Loucy (cell line): ENCODE data around the gene APLF.

ENCODE experiments used
- H2AFZ ChIP-seq: fragments of 200-600 bp; sonication (generic); 2 replicates; pipeline ENCODE4 v1.6.0; 2016; ENCODE audit warnings: antibody characterized with exemption, mild to moderate bottlenecking, low read length, moderate library complexity
- H3F3A ChIP-seq: fragments of 200-600 bp; 2 replicates; pipeline ENCODE4 v1.6.0; 2016; ENCODE audit warnings: antibody characterized with exemption, low read depth, mild to moderate bottlenecking
- H3K27me3 ChIP-seq: fragments of 200-600 bp; sonication (generic); 2 replicates; pipeline ENCODE4 v1.6.1; 2014; ENCODE audit warnings: low read length, mild to moderate bottlenecking; ENCODE audit not compliant: insufficient read depth, poor library complexity, severe bottlenecking
- H3K36me3 ChIP-seq: fragments of 200-600 bp; sonication (generic); 2 replicates; pipeline ENCODE4 v1.6.1; 2016; ENCODE audit warnings: low read length; ENCODE audit not compliant: insufficient read depth
- H3K4me1 ChIP-seq: fragments of 200-600 bp; sonication (generic); 2 replicates; pipeline ENCODE4 v1.5.1; 2014; ENCODE audit warnings: low read length, mild to moderate bottlenecking; ENCODE audit not compliant: insufficient read depth, poor library complexity, severe bottlenecking
- H3K4me2 ChIP-seq: fragments of 200-600 bp; sonication (generic); 2 replicates; pipeline ENCODE4 v1.6.0; 2014; ENCODE audit warnings: antibody characterized with exemption, low read length, low read depth, mild to moderate bottlenecking; ENCODE audit not compliant: poor library complexity, severe bottlenecking
- H3K4me3 ChIP-seq: fragments of 200-600 bp; sonication (generic); 2 replicates; pipeline ENCODE4 v1.5.1; 2014; ENCODE audit warnings: low read length, mild to moderate bottlenecking, mixed read lengths; ENCODE audit not compliant: poor library complexity, severe bottlenecking
- H3K79me2 ChIP-seq: fragments of 200-600 bp; sonication (generic); 2 replicates; pipeline ENCODE4 v1.6.1; 2014; ENCODE audit warnings: low read length; ENCODE audit not compliant: insufficient read depth
- H3K9ac ChIP-seq: fragments of 200-600 bp; sonication (generic); 2 replicates; pipeline ENCODE4 v1.6.0; 2014; ENCODE audit warnings: mild to moderate bottlenecking, low read depth, low read length, moderate library complexity; ENCODE audit not compliant: poor library complexity, severe bottlenecking
- H3K9me2 ChIP-seq: fragments of 200-600 bp; sonication (generic); replicated peaks from 2 replicates; pipeline ENCODE4 v1.6.1; 2016; ENCODE audit warnings: low read depth, low read length, mixed read lengths
- H3K9me3 ChIP-seq: fragments of 200-600 bp; sonication (generic); 2 replicates; pipeline ENCODE4 v1.6.1; 2014; ENCODE audit warnings: mild to moderate bottlenecking, antibody characterized with exemption, low read length, low read depth; ENCODE audit not compliant: insufficient read depth
- H4K20me1 ChIP-seq: fragments of 200-600 bp; sonication (generic); 2 replicates; pipeline ENCODE4 v1.6.0; 2014; ENCODE audit warnings: antibody characterized with exemption, low read length, mild to moderate bottlenecking; ENCODE audit not compliant: insufficient read depth, poor library complexity, severe bottlenecking
- EZH2phosphoT487 ChIP-seq: fragments of 200-600 bp; IDR thresholded peaks from 2 replicates; pipeline ENCODE4 v1.6.1; 2018; ENCODE audit warnings: antibody characterized with exemption, mild to moderate bottlenecking, moderate library complexity, borderline replicate concordance
- TF ChIP-seq, protein P1 (sequence below): fragments of 200-600 bp; sonication (generic); conservative IDR thresholded peaks from 2 replicates; pipeline ENCODE4 v1.5.1; 2014; ENCODE audit warnings: mild to moderate bottlenecking, antibody characterized with exemption, low read length

APLF gene

DNA sequence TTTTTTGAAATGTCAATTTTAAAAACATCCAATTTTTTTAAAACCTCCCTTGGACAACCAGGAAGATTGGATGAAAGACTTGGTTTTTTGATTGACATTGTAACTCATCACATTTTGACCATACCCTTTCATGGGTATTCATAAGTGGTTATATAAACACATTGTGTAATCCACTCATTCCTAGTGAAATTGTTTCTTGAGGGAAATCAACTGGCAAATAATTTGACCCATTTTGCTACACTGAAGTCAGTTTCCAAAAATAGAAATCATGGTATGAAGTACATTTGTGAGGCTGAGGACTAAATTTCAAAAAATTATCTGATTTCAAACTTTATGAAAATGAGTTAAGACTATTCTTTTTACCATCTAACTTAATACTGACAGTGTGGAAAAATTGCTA is 31.8 kb upstream of the APLF start:
- no peak overlapping the region for H2AFZ ChIP-seq
- no peak for TF ChIP-seq EZH2phosphoT487
- TF ChIP-seq, protein P1, sequence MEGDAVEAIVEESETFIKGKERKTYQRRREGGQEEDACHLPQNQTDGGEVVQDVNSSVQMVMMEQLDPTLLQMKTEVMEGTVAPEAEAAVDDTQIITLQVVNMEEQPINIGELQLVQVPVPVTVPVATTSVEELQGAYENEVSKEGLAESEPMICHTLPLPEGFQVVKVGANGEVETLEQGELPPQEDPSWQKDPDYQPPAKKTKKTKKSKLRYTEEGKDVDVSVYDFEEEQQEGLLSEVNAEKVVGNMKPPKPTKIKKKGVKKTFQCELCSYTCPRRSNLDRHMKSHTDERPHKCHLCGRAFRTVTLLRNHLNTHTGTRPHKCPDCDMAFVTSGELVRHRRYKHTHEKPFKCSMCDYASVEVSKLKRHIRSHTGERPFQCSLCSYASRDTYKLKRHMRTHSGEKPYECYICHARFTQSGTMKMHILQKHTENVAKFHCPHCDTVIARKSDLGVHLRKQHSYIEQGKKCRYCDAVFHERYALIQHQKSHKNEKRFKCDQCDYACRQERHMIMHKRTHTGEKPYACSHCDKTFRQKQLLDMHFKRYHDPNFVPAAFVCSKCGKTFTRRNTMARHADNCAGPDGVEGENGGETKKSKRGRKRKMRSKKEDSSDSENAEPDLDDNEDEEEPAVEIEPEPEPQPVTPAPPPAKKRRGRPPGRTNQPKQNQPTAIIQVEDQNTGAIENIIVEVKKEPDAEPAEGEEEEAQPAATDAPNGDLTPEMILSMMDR, result no peak
- no peaks in the 10 kb centered on the region for H3K79me2 ChIP-seq

DNA sequence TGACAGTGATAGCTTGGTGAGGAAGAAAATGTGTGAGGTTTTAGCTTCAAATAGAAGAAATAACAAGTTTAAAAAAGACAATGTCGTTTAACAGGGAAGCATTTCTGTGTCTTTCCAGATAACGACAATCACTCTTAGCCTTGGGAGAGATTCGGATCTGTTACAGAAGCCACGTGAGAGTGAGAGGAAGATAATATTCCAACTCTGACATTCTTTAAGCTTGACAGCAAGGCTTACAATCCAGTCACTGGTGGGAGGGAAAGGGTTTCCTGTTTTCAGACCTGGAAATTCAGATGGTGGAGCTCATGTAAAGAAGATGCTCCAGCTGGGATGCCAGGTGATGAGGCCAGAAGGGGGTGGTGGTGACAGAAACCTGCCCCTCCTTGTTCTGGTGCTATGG is 31.1 kb upstream of the APLF start:
- Histone ChIP-seq H4K20me1 (no peaks in the 10 kb centered on the region), H3K79me2 (no peaks in the 10 kb centered on the region), H3K9ac (no peak overlapping the region), H3K4me3 (no peak overlapping the region), H3F3A (no peaks in the 10 kb centered on the region), H3K4me1 (peaks cover 4% of the 10 kb centered on the region), H3K4me2 (no peak overlapping the region), H3K9me3 (no peaks in the 10 kb centered on the region), H3K27me3 (no peaks in the 10 kb centered on the region), H3K9me2 (no peaks in the 10 kb centered on the region), H2AFZ (0 out of 2 replicates have a peak overlapping the region, but pooled peaks have one; percentile 6), H3K36me3 (no peaks in the 10 kb centered on the region)
- TF ChIP-seq, protein P1, result no peak
- no peak for TF ChIP-seq EZH2phosphoT487

More for the DNA sequence above, 31.8 kb upstream of the APLF start:
- H3K4me1 ChIP-seq, result peaks cover 3% of the 10 kb centered on the region
- no peaks in the 10 kb centered on the region for H3F3A ChIP-seq
- H3K27me3 ChIP-seq, result no peaks in the 10 kb centered on the region
- H3K4me3 ChIP-seq, result no peak overlapping the region
- H3K36me3 ChIP-seq, result no peaks in the 10 kb centered on the region
- H4K20me1 ChIP-seq, result no peaks in the 10 kb centered on the region
- no peaks in the 10 kb centered on the region for H3K9me2 ChIP-seq
- H3K9ac ChIP-seq, result no peak overlapping the region
- H3K4me2 ChIP-seq, result no peak overlapping the region
- H3K9me3 ChIP-seq, result no peaks in the 10 kb centered on the region

DNA sequence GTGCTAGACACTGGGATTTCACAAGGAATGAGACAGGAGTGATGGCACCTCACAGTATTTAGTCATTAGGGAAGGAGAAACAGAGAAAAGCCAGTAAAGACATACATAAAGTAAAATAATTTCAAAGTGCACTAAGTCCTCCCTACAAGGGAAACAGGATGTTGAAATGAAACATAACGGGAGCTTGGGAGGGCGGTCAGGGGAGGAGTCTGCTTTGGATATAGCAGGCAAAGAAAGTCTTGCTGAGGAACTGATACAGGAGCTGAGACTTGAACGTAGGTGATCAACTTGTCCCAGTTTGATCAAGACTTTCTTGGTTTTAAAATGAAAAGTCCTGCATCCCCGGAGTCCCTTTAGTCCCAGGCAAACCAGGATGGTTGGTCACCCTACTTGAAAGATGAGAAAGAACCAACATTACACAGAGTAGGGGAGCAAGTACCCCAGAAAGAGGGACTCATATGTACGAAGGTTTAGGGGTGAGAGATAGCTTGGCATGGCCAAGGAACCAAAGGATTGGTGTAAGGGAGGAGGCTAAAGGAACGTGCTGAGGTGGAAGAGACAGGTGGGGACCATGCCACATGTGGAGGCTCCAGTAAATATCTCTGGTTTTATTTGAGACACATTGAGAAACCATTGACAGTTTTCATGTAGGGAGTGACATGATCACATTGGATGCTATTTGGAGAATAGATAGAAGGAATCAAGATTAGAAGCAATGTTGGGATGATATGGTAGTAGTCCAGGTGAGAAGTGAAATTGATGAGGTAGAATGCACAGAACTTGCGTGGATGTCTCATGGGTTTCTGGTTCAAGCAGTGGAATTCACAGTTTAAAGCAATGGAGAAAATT is 28.7 kb upstream of the APLF start:
- Histone ChIP-seq H3K9me2 (no peaks in the 10 kb centered on the region), H3K9ac (no peak overlapping the region), H3K4me3 (no peak overlapping the region), H3K36me3 (no peaks in the 10 kb centered on the region), H4K20me1 (no peaks in the 10 kb centered on the region), H3K4me2 (no peak overlapping the region), H3K27me3 (no peaks in the 10 kb centered on the region), H3K4me1 (peaks cover 8% of the 10 kb centered on the region), H2AFZ (peak overlapping the region; percentile 83), H3K9me3 (no peaks in the 10 kb centered on the region), H3F3A (no peaks in the 10 kb centered on the region), H3K79me2 (no peaks in the 10 kb centered on the region)
- TF ChIP-seq, protein P1, result no peak
- no peak for TF ChIP-seq EZH2phosphoT487
